HepG2 (cell line): Measurements from ENCODE around the gene PRRT1B. TPM values are rescaled to one million over a fixed set of nuclear protein-coding genes. Genes with fewer than 3 reads are reported as not detected.

ENCODE experiments used
- ATF6 ChIP-seq: sonication (generic); formaldehyde crosslinking; conservative IDR thresholded peaks from 2 replicates; pipeline ENCODE4 v1.4.0; 2020; ENCODE audit warnings: missing genetic modification reagents
- ATF7 ChIP-seq, 2 experiments: fragments of 450-650 bp in 1 of 2; sonication (generic) in 1 of 2; formaldehyde crosslinking in 1 of 2; IDR thresholded peaks; 2 replicates each; pipeline versions ENCODE4 v1.4.0 to v1.6.1; 2016 to 2020; ENCODE audit warnings: antibody characterized with exemption in 1 of 2, mild to moderate bottlenecking in 1 of 2, missing genetic modification reagents in 1 of 2
- BCLAF1 ChIP-seq: fragments of 450-650 bp; IDR thresholded peaks from 2 replicates; pipeline ENCODE4 v1.6.1; 2017; ENCODE audit warnings: mild to moderate bottlenecking
- BORCS8-MEF2B ChIP-seq: sonication (generic); formaldehyde crosslinking; IDR thresholded peaks from 2 replicates; pipeline ENCODE4 v1.8.0; 2022; ENCODE audit warnings: mild to moderate bottlenecking, missing genetic modification reagents
- CAMTA2 ChIP-seq: sonication (generic); formaldehyde crosslinking; IDR thresholded peaks from 2 replicates; pipeline ENCODE4 v1.4.0; 2020; ENCODE audit warnings: mild to moderate bottlenecking, missing genetic modification reagents, borderline replicate concordance
- CEBPB ChIP-seq: IDR thresholded peaks from 2 replicates; pipeline ENCODE4 v1.6.1; 2011; ENCODE audit warnings: low read depth, low read length, improper control_type of control experiment, borderline replicate concordance
- DMAP1 ChIP-seq: IDR thresholded peaks from 2 replicates; pipeline ENCODE4 v1.6.1; 2016
- FOXM1 ChIP-seq: sonication (generic); formaldehyde crosslinking; IDR thresholded peaks from 2 replicates; pipeline ENCODE4 v1.5.0; 2020; ENCODE audit warnings: missing genetic modification reagents
- HDAC2 ChIP-seq: sonication (generic); formaldehyde crosslinking; IDR thresholded peaks from 2 replicates; pipeline ENCODE4 v1.4.0; 2020; ENCODE audit warnings: missing genetic modification reagents
- HHEX ChIP-seq: IDR thresholded peaks from 2 replicates; pipeline ENCODE4 v1.6.1; 2016; ENCODE audit warnings: control low read depth
- HMG20A ChIP-seq: IDR thresholded peaks from 2 replicates; pipeline ENCODE4 v1.6.1; 2016; ENCODE audit warnings: borderline replicate concordance
- MTA1 ChIP-seq: sonication (generic); formaldehyde crosslinking; IDR thresholded peaks from 2 replicates; pipeline ENCODE4 v1.4.0; 2020; ENCODE audit warnings: missing genetic modification reagents, mild to moderate bottlenecking, borderline replicate concordance
- MYC ChIP-seq: sonication (generic); formaldehyde crosslinking; IDR thresholded peaks from 2 replicates; pipeline ENCODE4 v1.9.0; 2021; ENCODE audit warnings: missing genetic modification reagents, borderline replicate concordance
- NCOA5 ChIP-seq: sonication (generic); formaldehyde crosslinking; IDR thresholded peaks from 2 replicates; pipeline ENCODE4 v1.4.0; 2020; ENCODE audit warnings: missing genetic modification reagents
- RXRA ChIP-seq: sonication (generic); formaldehyde crosslinking; IDR thresholded peaks from 2 replicates; pipeline ENCODE4 v1.5.1; 2020; ENCODE audit warnings: missing genetic modification reagents
- TCF12 ChIP-seq, 2 experiments: fragments of 450-650 bp in 1 of 2; sonication (generic) in 1 of 2; formaldehyde crosslinking in 1 of 2; IDR thresholded peaks; 2 replicates each; pipeline versions ENCODE4 v1.6.1 to v1.8.0; 2017 to 2022; ENCODE audit warnings: antibody characterized with exemption in 1 of 2, mild to moderate bottlenecking in 1 of 2, missing genetic modification reagents in 1 of 2, moderate library complexity in 1 of 2
- TRIM24 ChIP-seq: sonication (generic); formaldehyde crosslinking; IDR thresholded peaks from 2 replicates; pipeline ENCODE4 v1.8.0; 2022; ENCODE audit warnings: mild to moderate bottlenecking, missing genetic modification reagents
- U2AF1 ChIP-seq: fragments of 200-400 bp; formaldehyde crosslinking; optimal IDR thresholded peaks from 2 replicates; pipeline ENCODE3; 2017; ENCODE audit warnings: mild to moderate bottlenecking, low read depth, low read length
- ZFP90 ChIP-seq: sonication (generic); formaldehyde crosslinking; IDR thresholded peaks from 2 replicates; pipeline ENCODE4 v1.8.0; 2022; ENCODE audit warnings: missing genetic modification reagents, mild to moderate bottlenecking, inconsistent platforms, borderline replicate concordance
- ZNF256 ChIP-seq: sonication (generic); formaldehyde crosslinking; conservative IDR thresholded peaks from 2 replicates; pipeline ENCODE4 v1.4.0; 2020; ENCODE audit warnings: missing genetic modification reagents
- ZNF547 ChIP-seq: sonication (generic); formaldehyde crosslinking; IDR thresholded peaks from 2 replicates; pipeline ENCODE4 v1.5.1; 2020; ENCODE audit warnings: mild to moderate bottlenecking, missing genetic modification reagents
- ZNF589 ChIP-seq: sonication (generic); formaldehyde crosslinking; conservative IDR thresholded peaks from 2 replicates; pipeline ENCODE4 v1.8.0; 2022; ENCODE audit warnings: mild to moderate bottlenecking, moderate library complexity, missing genetic modification reagents
- ZNF652 ChIP-seq: IDR thresholded peaks from 2 replicates; pipeline ENCODE4 v1.6.1; 2016; ENCODE audit warnings: low read depth, borderline replicate concordance
- ZNF670 ChIP-seq: sonication (generic); formaldehyde crosslinking; IDR thresholded peaks from 2 replicates; pipeline ENCODE4 v1.8.0; 2022; ENCODE audit warnings: mild to moderate bottlenecking, missing genetic modification reagents, borderline replicate concordance
- ZNF749 ChIP-seq: sonication (generic); formaldehyde crosslinking; IDR thresholded peaks from 2 replicates; pipeline ENCODE4 v1.8.0; 2022; ENCODE audit warnings: mild to moderate bottlenecking, missing genetic modification reagents, moderate library complexity, borderline replicate concordance
- ZNF780A ChIP-seq: sonication (generic); formaldehyde crosslinking; IDR thresholded peaks from 2 replicates; pipeline ENCODE4 v1.8.0; 2022; ENCODE audit warnings: mild to moderate bottlenecking, missing genetic modification reagents, moderate library complexity
- ZNF891 ChIP-seq: sonication (generic); formaldehyde crosslinking; IDR thresholded peaks from 2 replicates; pipeline ENCODE4 v1.5.0; 2020; ENCODE audit warnings: mild to moderate bottlenecking, missing genetic modification reagents
- polyA plus RNA-seq, 8 experiments: library from polyadenylated mRNA; depleted of rRNA in 3 of 8; stranded (reverse) in 7 of 8; unstranded in 1 of 8; fragments of >200 nt; fragmentation: Illumina TruSeq in 4 of 8; extraction: Trizol in 4 of 8; gene quantifications; 2 replicates each; pipeline versions ENCODE4 v1.2.1 to v1.2.3, GENCODE V29; 2011 to 2016; ENCODE audit warnings: low read depth in 4 of 8, missing spikeins in 1 of 8, mixed read lengths in 1 of 8; ENCODE audit not compliant: insufficient read depth in 1 of 8
- total RNA-seq, 5 experiments: library from RNA; depleted of rRNA; stranded (reverse); fragments of >200 nt; fragmentation: Illumina TruSeq; extraction: Trizol; gene quantifications; 2 replicates each; pipeline ENCODE4 v1.2.3, GENCODE V29; 2016; ENCODE audit warnings: low read depth in 1 of 5

Gene PRRT1B
- total and polyA plus RNA-seq, 2 of the 13 experiments (the other 11 are each of a cell fraction or from before 2014, with no cell fraction given): not detected

GRCh38 chr9:131503626-131504465 is 41.5 kb upstream of the PRRT1B start (continued):
- TF ChIP-seq HDAC2 (CRISPR knock-in tag) (no peak), CAMTA2 (CRISPR knock-in tag) (no peak), FOXM1 (no peak), CEBPB (no peak), ZNF652 (CRISPR knock-in tag) (no peak), HHEX (no peak), BORCS8-MEF2B (CRISPR knock-in tag) (no peak), TCF12 (IDR thresholded peaks at IDR 0.05) (no peak), TCF12 (CRISPR knock-in tag; IDR thresholded peaks at IDR 0.05) (no peak), BCLAF1 (no peak), RXRA (no peak), ATF6 (no peak), U2AF1 (no peak), NCOA5 (no peak), ZFP90 (CRISPR knock-in tag) (no peak; the same call in 1 of the 2 replicates), ZNF256 (CRISPR knock-in tag) (no peak), ZNF547 (CRISPR knock-in tag) (no peak), ZNF589 (no peak), DMAP1 (CRISPR knock-in tag) (no peak), TRIM24 (CRISPR knock-in tag) (no peak), ZNF780A (CRISPR knock-in tag) (no peak), ZNF670 (CRISPR knock-in tag) (0 out of 2 replicates have a peak, but pooled peaks have one; percentile 8), HMG20A (CRISPR knock-in tag) (no peak), MTA1 (CRISPR knock-in tag) (peak; percentile 11; the same call in 1 of the 2 replicates), ATF7 (IDR thresholded peaks at IDR 0.05) (no peak), ATF7 (CRISPR knock-in tag; IDR thresholded peaks at IDR 0.05) (peak; percentile 51; the same call in 1 of the 2 replicates), ZNF891 (CRISPR knock-in tag) (0 out of 2 replicates have a peak, but pooled peaks have one; percentile 7), MYC (CRISPR knock-in tag) (no peak), ZNF749 (CRISPR knock-in tag) (no peak)
